ENCODE measurements around the gene ARGLU1.

The ARGLU1 gene

GRCh38 chr13:106587787-106588186 lies 19.9 kb upstream of the ARGLU1 start:
- DNase-seq (ENCODE audit: extremely low read depth, low read depth): no peak
- TF ChIP-seq, protein P1, sequence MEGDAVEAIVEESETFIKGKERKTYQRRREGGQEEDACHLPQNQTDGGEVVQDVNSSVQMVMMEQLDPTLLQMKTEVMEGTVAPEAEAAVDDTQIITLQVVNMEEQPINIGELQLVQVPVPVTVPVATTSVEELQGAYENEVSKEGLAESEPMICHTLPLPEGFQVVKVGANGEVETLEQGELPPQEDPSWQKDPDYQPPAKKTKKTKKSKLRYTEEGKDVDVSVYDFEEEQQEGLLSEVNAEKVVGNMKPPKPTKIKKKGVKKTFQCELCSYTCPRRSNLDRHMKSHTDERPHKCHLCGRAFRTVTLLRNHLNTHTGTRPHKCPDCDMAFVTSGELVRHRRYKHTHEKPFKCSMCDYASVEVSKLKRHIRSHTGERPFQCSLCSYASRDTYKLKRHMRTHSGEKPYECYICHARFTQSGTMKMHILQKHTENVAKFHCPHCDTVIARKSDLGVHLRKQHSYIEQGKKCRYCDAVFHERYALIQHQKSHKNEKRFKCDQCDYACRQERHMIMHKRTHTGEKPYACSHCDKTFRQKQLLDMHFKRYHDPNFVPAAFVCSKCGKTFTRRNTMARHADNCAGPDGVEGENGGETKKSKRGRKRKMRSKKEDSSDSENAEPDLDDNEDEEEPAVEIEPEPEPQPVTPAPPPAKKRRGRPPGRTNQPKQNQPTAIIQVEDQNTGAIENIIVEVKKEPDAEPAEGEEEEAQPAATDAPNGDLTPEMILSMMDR (IDR thresholded peaks at IDR 0.05; ENCODE audit: low read depth, low read length): no peak

DNA sequence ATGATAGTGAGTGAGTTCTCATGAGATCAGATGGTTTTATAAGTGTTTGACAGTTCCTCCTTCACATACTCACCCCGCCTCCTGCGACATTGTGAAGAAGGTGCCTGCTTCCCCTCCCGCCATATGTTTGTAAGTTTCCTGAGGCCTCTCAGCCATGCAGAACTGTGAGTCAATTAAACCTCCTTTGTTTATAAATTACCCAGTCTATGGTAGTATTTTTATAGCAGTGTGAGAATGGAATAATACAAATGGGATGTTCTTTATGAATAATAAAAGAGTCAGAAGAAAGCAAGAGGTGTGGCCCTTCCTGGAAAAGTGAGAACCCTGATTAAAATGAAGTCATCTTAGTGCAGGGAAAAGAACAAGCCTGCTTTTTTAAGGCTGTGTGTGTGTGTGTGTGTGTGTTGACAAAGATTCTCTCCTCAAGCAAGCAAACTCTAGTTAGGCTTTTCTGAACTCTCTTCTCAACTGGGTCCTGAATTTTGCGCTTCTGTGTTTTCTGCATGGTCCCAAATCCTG lies 18.8 kb upstream of the ARGLU1 start:
- TF ChIP-seq, protein P1 (IDR thresholded peaks at IDR 0.05; ENCODE audit: low read depth, low read length): no peak
- no peak for DNase-seq (ENCODE audit: extremely low read depth, low read depth)

DNA sequence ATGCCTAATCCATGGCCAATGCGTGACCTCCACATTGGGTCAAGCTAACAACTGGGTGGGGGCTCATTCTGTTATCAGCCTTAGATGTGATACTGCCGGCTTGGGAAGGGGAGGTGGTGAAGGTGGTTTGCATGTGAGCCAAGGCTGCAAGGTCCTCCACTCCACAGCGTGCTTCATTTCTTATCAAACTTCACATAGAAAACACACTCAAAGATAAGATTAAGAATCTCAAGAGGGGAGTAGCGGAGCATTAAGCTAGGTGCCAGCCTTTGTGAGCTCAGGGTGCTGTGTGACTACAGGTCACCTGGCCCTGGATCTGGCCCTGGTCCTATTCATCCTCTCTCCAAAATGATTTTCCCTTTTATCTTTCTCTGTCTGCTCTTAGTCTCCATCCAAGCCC lies 13.3 kb upstream of the ARGLU1 start:
- no peak for DNase-seq (ENCODE audit: extremely low read depth, low read depth)
- TF ChIP-seq, protein P1 (IDR thresholded peaks at IDR 0.05; ENCODE audit: low read depth, low read length): no peak

- no peak for DNase-seq (ENCODE audit: extremely low read depth, low read depth)
- TF ChIP-seq, protein P1 (IDR thresholded peaks at IDR 0.05; ENCODE audit: low read depth, low read length): no peak
Observed at GRCh38 chr13:106575896-106576295, 8.0 kb upstream of the ARGLU1 start.

GRCh38 chr13:106573868-106574267 lies 5.9 kb upstream of the ARGLU1 start:
- no peak for DNase-seq (ENCODE audit: extremely low read depth, low read depth)
- TF ChIP-seq, protein P1 (IDR thresholded peaks at IDR 0.05; ENCODE audit: low read depth, low read length): no peak

DNA sequence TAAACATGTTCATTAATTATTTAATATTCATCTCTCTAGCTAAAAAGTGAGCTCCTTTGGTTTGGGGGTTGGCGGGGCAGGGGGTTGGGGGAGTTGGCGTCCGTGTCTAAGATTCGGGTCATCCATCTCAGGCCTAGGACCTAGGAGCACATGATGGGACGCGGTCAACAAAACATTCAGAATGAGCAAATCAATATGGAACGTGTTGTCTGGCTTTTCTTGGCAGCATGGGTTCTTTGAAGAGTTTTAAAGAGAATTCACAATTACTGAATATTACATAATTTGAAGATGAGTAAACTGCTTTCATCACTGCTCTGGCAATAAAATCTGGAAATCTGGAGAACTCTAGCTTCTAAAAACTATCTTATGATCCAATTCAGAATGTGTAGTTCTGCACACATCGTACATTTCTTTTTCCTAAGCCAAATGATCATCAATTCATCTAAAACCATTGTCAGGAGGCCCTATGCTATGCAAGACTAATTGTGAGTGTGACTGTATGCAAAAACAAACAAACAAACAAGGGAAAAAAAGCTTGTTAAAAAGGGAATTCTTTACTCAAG lies 5.4 kb upstream of the ARGLU1 start:
- no peak for DNase-seq (ENCODE audit: extremely low read depth, low read depth)
- TF ChIP-seq, protein P1 (IDR thresholded peaks at IDR 0.05; ENCODE audit: low read depth, low read length): no peak

DNA sequence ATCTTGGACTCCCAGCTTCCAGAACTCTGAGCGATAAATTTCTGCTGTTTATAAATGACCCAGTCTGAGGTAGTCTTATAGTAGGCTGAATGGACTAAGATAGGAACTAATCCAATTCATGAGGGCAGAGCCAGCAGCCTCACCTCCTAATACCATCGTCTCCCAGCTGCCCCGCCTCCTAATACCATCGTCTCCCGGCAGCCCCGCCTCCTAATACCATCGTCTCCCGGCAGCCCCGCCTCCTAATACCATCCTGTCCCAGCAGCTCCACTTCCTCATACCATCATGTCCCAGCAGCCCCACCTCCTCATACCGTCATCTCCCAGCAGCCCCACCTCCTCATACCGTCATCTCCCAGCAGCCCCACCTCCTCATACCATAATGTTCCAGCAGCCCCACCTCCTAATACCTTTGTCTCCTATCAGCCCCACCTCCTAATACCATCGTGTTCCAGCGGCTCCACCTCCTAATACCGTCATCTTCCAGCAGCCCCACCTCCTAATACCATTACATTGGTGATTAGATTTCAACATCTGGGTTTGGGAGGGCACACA lies 2.4 kb upstream of the ARGLU1 start:
- TF ChIP-seq, protein P1 (IDR thresholded peaks at IDR 0.05; ENCODE audit: low read depth, low read length): no peak
- no peak for DNase-seq (ENCODE audit: extremely low read depth, low read depth)
